Astrocyte (in vitro differentiated cells and primary cell): ENCODE results near the gene ADAM20.

Source experiments
- CTCF ChIP-seq: IDR thresholded peaks from 2 replicates; pipeline ENCODE4 v1.5.1; 2011; ENCODE audit warnings: low read depth, mild to moderate bottlenecking, inconsistent platforms, low read length, moderate library complexity; ENCODE audit not compliant: insufficient read depth
- EZH2 ChIP-seq: IDR thresholded peaks from 2 replicates; pipeline ENCODE4 v1.6.1; 2012; ENCODE audit warnings: mild to moderate bottlenecking, low read length, inconsistent platforms; ENCODE audit not compliant: insufficient read depth

- TF ChIP-seq CTCF = no peak
- TF ChIP-seq EZH2 = no peak
These were observed 2.0 kb upstream of the ADAM20 start for GRCh38 chr14:70536830-70537229.
